ENCODE data around the gene KAT6B. TPM values are rescaled to one million over a fixed set of nuclear protein-coding genes. Genes with fewer than 3 reads are reported as not detected.

Gene KAT6B
- total and polyA plus RNA-seq, 10 of the 15 experiments (the other 5 are each of a cell fraction or from before 2014, with no cell fraction given): 2.7 to 22.6 (median 15.7) TPM

DNA sequence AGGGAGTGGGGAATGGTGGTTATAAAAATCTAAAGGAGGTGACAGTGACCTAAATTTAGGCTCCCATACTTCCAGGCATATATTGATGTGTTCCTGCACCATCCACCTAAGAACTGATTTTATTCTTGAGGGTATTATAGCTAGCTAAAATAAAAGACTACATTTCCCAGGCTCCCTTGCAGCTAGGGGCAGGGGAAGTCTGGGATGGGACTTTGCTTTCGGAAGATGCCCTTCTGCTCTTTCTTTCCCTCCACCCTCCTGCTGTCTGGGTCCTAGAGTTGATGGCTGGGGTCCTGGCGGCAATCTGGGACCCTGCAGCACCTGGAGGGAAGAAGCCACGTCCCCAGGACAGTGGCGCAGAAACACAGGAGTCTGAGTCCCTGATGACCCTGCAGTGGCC, 231.3 kb downstream of the KAT6B start:
- DNase-seq (ENCODE audit: low read depth, low spot score) (no peak), FAIRE-seq (no peak), ATAC-seq (no peak)
- POLR2A ChIA-PET: no interaction called here
- 64% methylated on average over 4 of the region's 4 CpGs for WGBS (ENCODE audit: insufficient coverage, insufficient replicate concordance, low lambda C conversion rate, missing lambda C conversion rate)
- Histone ChIP-seq H3K9ac (ENCODE audit: control insufficient read depth, insufficient read depth, low read length) (no peak overlapping the region), H4K20me1 (ENCODE audit: control insufficient read depth, insufficient read depth) (no peaks in the 10 kb centered on the region), H3K27ac (ENCODE audit: control insufficient read depth, insufficient read depth) (no peak overlapping the region), H2AFZ (ENCODE audit: control insufficient read depth, low read depth, low read length) (no peak overlapping the region; the same call in 1 of the 2 replicates), H3K79me2 (ENCODE audit: control insufficient read depth, insufficient read depth, low read length) (no peaks in the 10 kb centered on the region), H3K4me2 (ENCODE audit: control insufficient read depth, insufficient read depth) (no peak overlapping the region), H3K9me3 (replicated peaks; ENCODE audit: control insufficient read depth, insufficient read depth, low read length) (no peaks in the 10 kb centered on the region), H3K36me3 (ENCODE audit: control insufficient read depth in 2 of 2, insufficient read depth in 2 of 2, low read length in 1 of 2) (no peaks in the 10 kb centered on the region), H3K4me3 (no peak overlapping the region), H3K4me1 (ENCODE audit: control insufficient read depth, insufficient read depth, low read length) (no peaks in the 10 kb centered on the region), H3K27me3 (replicated peaks in 1 of 2; ENCODE audit: control insufficient read depth in 2 of 2, insufficient read depth in 2 of 2, low read length in 1 of 2) (no peaks in the 10 kb centered on the region)
- CTCF ChIA-PET: interaction anchor here (0.9 to 1.2 kb wide), 2 partner anchors 75 to 806 kb away, joined by 3 read pairs; no protein-coding TSS in a partner anchor
- TF ChIP-seq HDAC6 (IDR thresholded peaks at IDR 0.05; ENCODE audit: unreplicated experiment): no peak
- no peak for TF ChIP-seq E2F8 (IDR thresholded peaks at IDR 0.05; ENCODE audit: low read depth, partially characterized antibody)
- no peak for TF ChIP-seq ZNF622 (IDR thresholded peaks at IDR 0.05)
- TF ChIP-seq FOS (IDR thresholded peaks at IDR 0.05; ENCODE audit: borderline replicate concordance, extremely low read depth, insufficient read length): no peak
- no peak for TF ChIP-seq CBFB (IDR thresholded peaks at IDR 0.05; ENCODE audit: low read depth)
- no peak for TF ChIP-seq TBL1XR1 (IDR thresholded peaks at IDR 0.05; ENCODE audit: low read depth, low read length)
- no peak for TF ChIP-seq PAX8 (IDR thresholded peaks at IDR 0.05)
- TF ChIP-seq POU2F2 (IDR thresholded peaks at IDR 0.05; ENCODE audit: borderline replicate concordance, low read depth, low read length): no peak
- peak; percentile 66 for TF ChIP-seq SIX5 (IDR thresholded peaks at IDR 0.05; ENCODE audit: low read depth, low read length, severe bottlenecking)
- TF ChIP-seq MEF2B (IDR thresholded peaks at IDR 0.05; ENCODE audit: partially characterized antibody, poor library complexity, severe bottlenecking): no peak
- no peak for TF ChIP-seq E4F1 (IDR thresholded peaks at IDR 0.05; ENCODE audit: borderline replicate concordance, partially characterized antibody)
- 0 out of 2 replicates have a peak, but pooled peaks have one; percentile 34 for TF ChIP-seq HCFC1 (IDR thresholded peaks at IDR 0.05; ENCODE audit: low read length)
- TF ChIP-seq ETV6 (conservative IDR thresholded peaks at IDR 0.05 in 1 of 2, IDR thresholded peaks at IDR 0.05 in 1 of 2; ENCODE audit: borderline replicate concordance in 1 of 2, low read depth in 1 of 2): no peak
- intact Hi-C loops (cut with micrococcal nuclease; ENCODE audit: unreplicated experiment) (no loop called here), in situ Hi-C loops (cut with MboI) (no loop called here)
- RAD21 ChIA-PET (ENCODE audit: unreplicated experiment): no interaction called here
- no TSS peak for BruUV-seq (replicated peaks)
- SMC1A ChIA-PET (ENCODE audit: uncharacterized antibody, unreplicated experiment): interaction anchor here (0.7 to 1.0 kb wide), 2 partner anchors 12 to 38 kb away, joined by 3 read pairs; no protein-coding TSS in a partner anchor
